ENCODE measurements around the gene MGAT5.

DNA sequence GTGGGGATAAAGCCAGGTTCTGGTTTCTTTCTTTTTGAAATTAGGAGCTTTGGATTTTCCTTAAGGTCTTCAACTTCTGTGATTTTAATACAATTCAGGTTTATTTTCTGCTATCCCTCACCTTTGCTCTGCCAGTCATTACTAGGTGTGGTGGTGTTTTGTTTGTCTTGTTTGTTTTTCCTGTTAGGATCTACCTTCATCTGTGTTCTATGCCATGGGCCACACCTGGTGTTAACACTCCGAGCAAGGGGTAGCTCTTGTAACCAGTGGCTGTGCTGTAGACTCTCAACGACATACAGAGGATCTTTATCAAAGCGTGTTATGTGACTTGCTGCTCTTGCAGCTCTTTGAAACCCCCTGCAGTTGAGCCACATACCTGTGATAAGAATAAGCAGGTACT, 38.6 kb downstream of the MGAT5 start:
- TF ChIP-seq, protein P1, sequence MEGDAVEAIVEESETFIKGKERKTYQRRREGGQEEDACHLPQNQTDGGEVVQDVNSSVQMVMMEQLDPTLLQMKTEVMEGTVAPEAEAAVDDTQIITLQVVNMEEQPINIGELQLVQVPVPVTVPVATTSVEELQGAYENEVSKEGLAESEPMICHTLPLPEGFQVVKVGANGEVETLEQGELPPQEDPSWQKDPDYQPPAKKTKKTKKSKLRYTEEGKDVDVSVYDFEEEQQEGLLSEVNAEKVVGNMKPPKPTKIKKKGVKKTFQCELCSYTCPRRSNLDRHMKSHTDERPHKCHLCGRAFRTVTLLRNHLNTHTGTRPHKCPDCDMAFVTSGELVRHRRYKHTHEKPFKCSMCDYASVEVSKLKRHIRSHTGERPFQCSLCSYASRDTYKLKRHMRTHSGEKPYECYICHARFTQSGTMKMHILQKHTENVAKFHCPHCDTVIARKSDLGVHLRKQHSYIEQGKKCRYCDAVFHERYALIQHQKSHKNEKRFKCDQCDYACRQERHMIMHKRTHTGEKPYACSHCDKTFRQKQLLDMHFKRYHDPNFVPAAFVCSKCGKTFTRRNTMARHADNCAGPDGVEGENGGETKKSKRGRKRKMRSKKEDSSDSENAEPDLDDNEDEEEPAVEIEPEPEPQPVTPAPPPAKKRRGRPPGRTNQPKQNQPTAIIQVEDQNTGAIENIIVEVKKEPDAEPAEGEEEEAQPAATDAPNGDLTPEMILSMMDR (IDR thresholded peaks at IDR 0.05; ENCODE audit: low read depth, low read length) = no peak
- no peak for TF ChIP-seq EZH2phosphoT487 (IDR thresholded peaks at IDR 0.05; ENCODE audit: low read depth)

Measured in OCI-LY3 (cell line).